GM19043 (cell line): ENCODE data around the gene DCHS2.
"Not testable (repeated sequence)": the region's sequence is repeated elsewhere in the genome, so short reads cannot be mapped to it uniquely, and the experiment has no call there.

Experiments
- ATAC-seq: cut with Tn5 transposase; IDR thresholded peaks from one replicate; pipeline ENCODE4 v1.9.1; 2021; ENCODE audit warnings: low read depth; ENCODE audit not compliant: unreplicated experiment

DCHS2 gene

DNA sequence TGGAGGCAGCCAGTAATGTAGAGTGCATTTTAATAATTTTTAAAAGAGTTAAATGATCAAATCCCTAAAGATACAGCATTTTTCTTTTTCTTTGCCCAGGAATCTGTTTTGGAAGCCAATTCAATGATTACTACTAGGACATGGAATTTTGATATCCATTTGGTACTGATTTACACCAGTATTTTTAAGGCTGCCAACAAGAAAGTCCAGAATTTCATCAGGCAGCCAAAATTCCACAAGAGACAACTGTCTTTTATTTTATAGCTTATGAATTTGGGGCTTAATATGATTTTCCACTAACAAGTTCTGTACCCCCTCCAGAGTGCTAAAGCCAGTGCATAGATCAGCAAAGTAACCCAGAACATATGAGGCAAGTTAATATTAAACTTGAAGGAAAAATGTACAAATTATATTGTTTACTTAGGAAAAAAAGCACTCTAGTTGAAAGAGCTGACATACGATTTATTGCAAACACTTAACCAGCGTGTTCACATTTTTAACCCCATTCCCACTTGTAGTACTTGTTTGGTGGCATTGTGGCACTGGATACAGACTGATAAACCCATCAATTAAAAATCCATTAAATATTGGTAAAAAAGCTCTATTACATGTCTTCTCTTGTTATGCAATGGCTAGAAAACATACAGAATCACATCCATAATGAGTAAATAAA lies 259.7 kb downstream of the DCHS2 start:
- ATAC-seq, result no peak

DNA sequence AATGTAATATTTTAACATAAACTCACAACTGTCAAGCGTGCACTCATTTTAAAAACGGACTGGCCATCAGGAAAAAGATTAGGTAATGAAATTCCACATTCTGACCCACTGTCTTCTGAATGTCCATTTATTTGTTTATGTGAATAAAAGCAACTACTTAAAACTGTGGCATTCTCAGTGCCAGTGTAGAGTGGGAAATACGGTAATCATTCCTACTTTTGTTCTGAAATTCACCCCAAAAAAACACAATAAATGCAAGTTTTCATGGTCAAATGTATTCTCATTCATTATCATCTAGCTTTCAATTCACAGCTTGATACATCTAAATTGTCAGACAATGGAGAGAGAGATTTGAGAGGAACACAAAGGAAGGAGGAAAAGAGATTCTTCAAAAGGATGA lies 260.9 kb downstream of the DCHS2 start:
- no peak for ATAC-seq

DNA sequence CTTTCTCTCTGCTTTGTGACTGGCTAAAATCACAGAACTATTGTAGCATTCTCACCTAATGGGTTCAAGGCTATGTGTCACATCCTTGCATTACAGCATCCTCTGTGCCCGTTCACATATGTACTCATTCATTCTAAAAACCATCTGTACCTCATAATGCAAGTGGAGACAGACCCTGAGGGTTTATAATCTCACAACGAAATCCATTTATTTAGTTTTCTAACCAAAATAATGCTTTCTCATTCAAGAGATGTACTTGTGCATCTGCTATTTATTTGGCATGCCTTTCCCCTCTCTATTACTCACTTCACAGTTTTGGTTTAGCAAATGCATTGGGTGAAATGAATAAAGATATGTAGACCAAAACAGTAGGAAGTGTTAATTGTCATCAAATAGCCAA lies 261.5 kb downstream of the DCHS2 start:
- no peak for ATAC-seq

GRCh38 chr4:154222875-154223274 lies 268.7 kb downstream of the DCHS2 start:
- no peak for ATAC-seq

DNA sequence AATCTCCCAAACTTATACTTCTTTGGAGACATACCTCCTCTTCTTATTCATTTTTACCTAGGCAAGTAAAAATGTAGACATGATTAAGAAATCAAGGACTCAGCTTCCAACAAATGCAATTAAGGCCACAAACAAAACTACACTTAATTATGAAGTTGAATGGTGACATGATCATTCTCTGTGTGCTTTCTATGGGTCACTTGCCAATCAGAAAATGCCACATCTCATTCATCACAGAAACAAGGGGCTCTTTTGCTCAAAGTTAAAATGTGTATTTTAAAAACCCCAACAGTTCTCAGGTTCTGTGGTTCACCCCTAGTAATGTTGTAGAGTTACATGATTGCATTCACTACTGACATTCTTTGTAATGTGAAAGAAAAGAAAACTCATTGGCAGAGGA lies 273.5 kb downstream of the DCHS2 start:
- no peak for ATAC-seq

DNA sequence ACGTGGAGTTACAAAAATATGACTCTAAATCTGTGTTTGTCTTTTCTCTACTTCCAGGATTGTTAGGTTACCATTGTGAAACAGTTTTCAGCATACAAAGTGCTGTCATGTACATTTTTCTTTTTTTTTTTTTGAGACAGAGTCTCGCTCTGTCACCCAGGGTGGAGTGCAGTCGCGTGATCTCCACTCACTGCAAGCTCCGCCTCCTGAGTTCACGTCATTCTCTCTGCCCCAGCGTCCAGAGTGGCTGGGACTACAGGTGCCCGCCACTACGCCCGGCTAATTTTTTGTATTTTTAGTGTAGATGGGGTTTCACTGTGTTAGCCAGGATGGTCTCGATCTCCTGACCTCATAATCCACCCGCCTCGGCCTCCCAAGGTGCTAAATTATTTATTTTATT lies 274.2 kb downstream of the DCHS2 start:
- ATAC-seq, result not testable (repeated sequence)

GRCh38 chr4:154211506-154211905 lies 280.1 kb downstream of the DCHS2 start:
- ATAC-seq, result no peak

DNA sequence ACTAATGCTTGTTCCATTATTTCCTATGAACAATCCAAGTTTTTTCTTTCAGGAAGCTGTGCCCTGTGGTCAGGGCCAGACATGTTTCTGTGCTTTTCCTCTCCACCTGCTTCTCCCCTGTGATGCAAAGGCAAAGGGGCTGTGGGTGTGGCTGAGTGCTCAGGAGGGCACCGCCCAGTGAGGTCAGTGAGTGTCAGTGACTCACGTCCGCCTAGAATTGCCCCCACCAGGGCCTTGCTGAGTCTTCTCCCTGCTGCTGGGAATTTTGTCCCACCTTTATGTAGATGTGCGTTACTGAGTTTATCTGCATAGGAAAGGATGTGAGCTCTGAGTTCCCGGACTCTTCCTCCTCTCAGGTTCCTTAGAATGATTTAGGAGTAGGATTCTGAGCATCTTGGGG lies 283.2 kb downstream of the DCHS2 start:
- no peak for ATAC-seq

- no peak for ATAC-seq
Observed at GRCh38 chr4:154205471-154205870, 286.1 kb downstream of the DCHS2 start.

DNA sequence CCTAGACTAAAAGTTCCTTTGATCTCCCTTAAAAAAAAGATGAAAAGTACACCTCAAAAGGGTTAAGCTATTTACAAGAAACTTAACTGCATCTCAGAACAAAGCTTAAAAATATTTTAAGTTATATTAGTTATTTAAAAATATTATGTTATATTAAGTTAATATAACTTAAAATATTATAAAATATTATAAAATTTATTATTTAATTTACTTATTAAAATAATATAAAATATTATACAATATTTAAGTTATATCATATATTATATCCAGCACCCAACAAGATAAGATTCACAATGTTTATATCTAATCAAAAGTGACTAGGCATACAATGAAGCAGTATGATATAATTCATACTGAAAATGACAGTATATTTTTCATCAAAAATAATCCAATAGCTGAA lies 296.9 kb downstream of the DCHS2 start:
- no peak for ATAC-seq

DNA sequence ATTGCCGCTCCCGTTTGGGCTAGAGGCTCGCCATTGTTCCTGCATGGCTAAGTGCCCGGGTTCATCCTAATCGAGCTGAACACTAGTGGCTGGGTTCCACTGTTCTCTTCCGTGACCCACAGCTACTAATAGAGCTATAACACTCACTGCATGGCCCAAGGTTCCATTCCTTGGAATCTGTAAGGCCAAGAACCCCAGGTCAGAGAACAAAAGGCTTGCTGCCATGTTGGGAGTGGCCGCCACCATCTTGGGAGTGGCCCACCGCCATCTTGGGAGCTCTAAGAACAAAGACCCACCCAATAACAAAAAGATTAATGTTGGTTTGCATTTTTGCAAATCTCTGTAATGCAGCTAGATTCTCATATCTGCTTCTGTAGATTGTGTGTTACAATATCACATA lies 299.0 kb downstream of the DCHS2 start:
- ATAC-seq, result no peak

- no peak for ATAC-seq
Observed at GRCh38 chr4:154189346-154189745, 302.3 kb downstream of the DCHS2 start.

DNA sequence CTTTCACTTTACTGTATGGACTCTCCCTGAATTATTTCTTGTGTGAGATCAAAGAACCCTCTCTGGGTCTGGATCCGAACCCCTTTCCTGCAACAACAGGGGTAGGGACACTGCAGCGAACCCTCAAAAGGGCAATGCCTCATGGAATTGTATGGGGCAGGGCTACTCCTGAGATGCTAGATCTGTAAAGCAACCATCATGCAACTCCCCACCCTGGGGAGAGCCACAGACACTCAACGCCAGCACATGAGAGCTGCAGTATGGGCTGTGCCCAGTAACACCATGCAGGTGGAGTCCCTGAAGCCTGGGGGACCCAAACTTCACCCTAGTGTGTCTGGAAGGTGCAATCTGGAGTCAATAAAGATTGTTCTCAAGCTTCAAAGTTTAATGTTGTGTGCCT lies 304.7 kb downstream of the DCHS2 start:
- ATAC-seq, result no peak

- ATAC-seq, result no peak
Observed at GRCh38 chr4:154186035-154186434, 305.6 kb downstream of the DCHS2 start.

GRCh38 chr4:154184238-154184637 lies 307.4 kb downstream of the DCHS2 start:
- ATAC-seq, result no peak

GRCh38 chr4:154183264-154183663 lies 308.3 kb downstream of the DCHS2 start:
- ATAC-seq, result no peak
